IPS-11a (cell line): ENCODE results near the gene CHRNA1.
"Not testable (repeated sequence)": the region's sequence is repeated elsewhere in the genome, so short reads cannot be mapped to it uniquely, and the experiment has no call there.

Experiments
- H3K4me3 ChIP-seq: one replicate; pipeline ENCODE4 v1.5.1; 2013; ENCODE audit warnings: low read depth, low read length, control low read depth

The CHRNA1 gene

DNA sequence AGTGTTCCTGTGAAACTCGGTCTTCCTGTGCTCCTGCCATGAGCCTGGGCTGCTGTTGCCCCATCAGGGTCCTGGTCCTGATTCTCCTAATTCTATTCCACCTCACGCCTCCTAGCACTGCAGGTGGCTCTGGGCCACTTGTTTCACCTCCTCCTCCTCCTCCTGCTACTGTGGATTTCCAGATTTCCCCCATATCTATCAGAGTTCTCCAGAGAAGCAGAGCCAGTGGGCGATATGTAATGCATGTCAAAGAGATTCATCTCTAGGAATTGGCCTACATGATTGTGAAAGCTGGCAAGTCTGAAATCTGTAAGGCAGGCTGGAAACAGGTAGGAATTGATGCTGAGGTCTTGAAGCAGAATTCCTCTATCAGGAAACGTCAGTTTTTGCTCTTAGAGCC, 45.3 kb downstream of the CHRNA1 start:
- no peak overlapping the region for H3K4me3 ChIP-seq

DNA sequence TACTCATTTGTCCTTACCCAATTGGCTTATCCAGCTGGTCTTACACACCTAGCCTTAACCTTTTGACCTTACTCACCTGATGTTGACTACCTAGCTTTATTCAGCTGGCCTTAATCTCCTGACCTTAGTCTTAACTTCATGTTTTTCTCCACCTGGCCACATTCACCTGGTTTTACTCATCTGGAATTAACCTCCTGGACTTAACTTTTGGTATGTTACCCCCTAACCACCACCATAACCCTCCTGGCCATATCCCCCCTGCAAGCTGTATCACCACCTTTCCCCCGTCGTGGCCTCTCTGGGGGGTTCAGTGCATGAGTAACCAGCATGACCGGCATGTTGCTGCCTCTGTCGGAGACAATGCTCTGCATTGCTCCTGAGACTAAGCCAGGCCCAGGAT, 45.7 kb downstream of the CHRNA1 start:
- no peak overlapping the region for H3K4me3 ChIP-seq

DNA sequence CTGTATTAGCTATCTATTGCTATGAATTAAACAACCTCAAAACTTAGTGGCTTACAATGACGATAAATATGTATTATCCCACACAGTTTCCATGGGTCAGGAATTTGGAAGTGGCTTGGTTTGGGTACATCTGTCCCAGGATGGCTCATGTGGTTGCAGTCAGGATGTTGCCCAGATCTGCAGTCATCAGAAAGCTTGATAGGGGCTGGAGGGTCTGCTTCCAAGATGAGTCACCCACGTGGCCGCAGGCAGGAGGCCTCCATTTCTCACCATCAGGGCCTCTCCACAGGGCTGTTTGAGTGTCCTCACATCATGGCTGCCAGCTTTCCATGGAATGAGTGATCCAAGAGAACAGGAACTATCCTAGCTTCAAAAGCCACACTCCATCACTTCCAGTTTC, 46.4 kb downstream of the CHRNA1 start:
- H3K4me3 ChIP-seq: no peak overlapping the region

DNA sequence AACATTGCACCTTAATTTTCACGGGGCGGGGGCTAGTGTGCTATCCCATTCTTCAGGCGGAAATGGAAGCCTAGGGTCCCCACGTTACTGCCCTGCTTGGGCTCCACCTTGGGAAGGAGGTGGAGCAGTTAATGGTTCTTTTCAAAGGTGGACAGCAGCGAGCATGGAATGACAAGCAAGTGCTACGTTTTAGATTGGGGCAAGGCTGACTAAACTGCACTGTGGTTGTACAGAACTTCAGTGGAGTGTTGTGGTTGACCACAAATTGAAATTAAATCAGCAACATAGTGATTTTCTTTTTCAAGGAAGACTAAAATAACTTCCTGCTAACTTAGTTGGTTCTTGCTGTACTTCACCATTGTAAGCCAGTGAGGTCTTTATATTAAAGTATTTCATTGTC, 47.0 kb downstream of the CHRNA1 start:
- no peak overlapping the region for H3K4me3 ChIP-seq

DNA sequence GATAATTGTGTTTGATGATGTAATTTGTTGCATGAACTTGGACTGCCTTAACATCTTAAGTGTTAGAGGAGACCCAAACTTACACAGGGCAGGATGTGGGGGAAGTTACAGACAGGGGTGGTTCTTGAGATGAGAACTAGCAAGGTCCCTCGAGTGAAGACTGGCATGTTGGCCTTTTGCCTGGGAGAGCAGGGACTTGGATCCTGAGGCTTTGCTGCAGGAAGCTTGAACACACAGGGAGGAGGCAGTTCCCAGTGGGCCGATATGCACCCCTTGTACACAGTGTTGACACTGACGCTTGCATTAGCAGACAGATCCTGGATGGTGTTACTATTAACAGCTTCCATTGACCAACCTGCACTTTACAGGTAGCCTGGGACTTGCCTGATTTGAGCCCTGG, 47.5 kb downstream of the CHRNA1 start:
- no peak overlapping the region for H3K4me3 ChIP-seq

DNA sequence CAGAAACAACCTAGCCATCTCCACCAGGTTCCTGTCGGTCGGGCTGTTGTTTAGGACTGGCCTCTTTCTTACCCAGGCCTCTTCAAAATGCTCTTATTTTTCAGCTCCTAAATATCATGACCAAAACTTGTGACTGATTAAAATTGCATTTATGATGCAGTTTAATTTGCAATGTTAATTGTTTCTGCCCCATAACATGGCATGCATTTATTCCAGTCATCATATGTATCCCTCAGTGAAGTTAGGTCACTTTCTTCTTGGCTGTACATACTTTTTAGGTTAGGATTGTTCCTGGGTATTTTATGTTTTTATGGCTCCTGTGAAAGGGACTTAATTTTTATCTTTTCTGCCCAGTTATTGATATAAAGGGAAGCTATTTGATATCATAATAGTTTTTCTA, 50.6 kb downstream of the CHRNA1 start:
- H3K4me3 ChIP-seq: no peak overlapping the region

DNA sequence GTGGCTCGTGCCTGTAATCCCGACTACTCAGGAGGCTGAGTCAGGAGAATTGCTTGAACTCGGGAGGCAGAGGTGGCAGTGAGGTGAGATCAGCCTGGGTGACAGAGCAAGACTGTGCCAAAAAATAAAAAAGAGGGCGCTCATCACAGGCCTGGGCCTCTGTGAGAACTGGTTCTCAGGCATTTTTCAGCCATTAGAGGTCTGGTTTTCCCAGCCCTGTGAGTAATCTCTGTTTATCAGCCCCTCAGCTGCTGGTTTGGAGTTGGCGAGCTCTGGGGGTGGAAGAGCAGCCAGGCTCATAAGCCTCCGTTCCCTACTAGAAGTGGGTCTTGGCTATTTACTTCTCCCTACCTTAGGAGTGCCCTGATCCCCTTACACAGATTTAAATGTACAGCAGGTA, 53.1 kb downstream of the CHRNA1 start:
- no peak overlapping the region for H3K4me3 ChIP-seq

DNA sequence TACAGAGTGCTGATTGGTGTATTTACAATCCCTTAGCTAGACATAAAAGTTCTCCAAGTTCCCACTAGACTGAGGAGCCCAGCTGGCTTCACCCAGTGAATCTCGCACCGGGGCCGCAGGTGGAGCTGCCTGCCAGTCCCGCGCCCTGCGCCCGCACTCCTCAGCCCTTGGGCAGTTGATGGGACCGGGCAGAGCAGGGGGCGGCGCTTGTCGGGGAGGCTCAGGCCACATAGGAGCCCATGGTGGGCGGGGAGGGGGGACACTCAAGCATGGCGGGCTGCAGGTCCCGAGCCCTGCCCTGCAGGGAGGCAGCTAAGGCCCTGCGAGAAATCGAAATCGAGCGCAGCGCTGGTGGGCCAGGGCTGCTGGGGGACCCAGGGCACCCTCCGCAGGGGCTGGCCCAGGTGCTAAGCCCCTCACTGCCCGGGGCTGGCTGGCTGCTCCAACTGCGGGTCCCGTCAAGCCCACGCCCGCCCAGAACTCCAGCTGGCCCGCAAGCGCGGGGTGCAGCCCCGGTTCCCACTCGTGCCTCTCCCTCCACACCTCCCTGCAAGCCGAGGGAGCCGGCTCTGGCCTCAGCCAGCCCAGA, 54.8 kb downstream of the CHRNA1 start:
- H3K4me3 ChIP-seq: not testable (repeated sequence)

DNA sequence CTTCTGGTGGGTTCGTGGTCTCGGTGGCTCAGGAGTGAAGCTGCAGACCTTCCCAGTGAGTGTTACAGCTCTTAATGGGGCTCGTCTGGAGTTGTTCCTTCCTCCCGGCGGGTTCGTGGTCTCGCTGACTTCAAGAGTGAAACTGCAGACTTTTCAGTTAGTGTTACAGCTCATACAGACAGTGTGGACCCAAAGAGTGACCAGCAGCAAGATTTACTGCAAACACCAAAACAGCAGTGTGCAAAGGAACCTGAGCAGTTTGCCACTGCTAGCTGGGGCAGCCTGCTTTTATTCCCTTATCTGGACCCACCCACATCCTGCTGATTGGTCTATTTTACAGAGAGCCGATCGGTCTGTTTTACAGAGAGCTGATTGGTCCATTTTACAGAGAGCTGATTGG, 55.6 kb downstream of the CHRNA1 start:
- no peak overlapping the region for H3K4me3 ChIP-seq

DNA sequence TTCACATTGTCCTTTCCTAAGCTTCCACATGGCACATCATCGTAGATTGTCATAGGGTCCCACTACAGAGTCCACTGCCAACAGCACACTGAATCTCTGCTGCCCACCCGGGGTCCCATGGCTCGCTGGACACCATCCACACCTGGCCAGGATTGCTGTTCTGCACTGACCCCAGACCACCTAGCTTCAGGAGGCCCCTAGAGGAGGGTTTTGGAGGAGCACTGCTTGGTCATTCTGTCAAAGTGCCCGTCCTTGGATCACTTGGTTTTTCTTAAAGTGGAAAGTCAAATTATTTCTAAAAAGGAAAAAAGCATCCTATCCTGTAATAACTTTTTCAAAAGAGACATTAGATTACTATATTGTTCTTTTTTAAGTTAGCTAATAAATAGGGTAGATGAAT, 59.0 kb downstream of the CHRNA1 start:
- no peak overlapping the region for H3K4me3 ChIP-seq

DNA sequence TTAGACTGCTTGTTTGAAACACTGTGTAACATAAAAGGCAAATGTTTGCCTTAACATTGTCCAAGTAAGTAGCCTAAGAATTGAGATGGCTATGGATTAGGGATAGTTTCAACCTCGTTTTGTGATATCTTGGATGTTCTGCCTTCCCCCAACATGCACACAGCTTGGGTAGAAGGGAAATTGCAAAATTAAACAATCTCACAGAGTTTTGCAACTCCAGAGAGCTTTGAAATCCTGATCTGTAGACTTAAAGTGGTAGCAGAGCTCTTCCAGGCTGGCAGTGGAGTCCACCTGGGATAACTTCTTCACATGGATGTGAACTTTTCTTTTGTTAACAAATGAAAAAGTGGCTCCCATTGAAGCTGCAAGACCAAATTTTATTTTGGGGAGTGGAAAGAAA, 59.6 kb downstream of the CHRNA1 start:
- H3K4me3 ChIP-seq: no peak overlapping the region

DNA sequence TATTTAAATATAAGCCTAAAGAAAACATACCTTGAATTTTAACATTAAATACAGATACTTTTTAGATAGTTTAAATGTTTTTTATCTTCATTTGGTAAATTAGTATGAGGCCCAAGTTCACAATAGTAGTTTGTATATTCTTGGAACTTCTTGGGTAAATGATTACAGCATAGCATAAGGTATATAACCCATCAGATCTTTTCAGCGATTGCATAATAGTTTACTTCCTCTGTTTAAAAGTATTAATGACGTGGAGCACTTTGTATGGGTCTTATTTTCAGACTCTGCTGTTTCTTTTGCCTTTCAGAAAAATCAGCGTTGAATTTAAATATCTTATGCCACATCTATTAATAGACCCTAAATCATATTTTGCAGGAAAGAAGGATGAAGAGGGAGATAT, 60.2 kb downstream of the CHRNA1 start:
- no peak overlapping the region for H3K4me3 ChIP-seq

DNA sequence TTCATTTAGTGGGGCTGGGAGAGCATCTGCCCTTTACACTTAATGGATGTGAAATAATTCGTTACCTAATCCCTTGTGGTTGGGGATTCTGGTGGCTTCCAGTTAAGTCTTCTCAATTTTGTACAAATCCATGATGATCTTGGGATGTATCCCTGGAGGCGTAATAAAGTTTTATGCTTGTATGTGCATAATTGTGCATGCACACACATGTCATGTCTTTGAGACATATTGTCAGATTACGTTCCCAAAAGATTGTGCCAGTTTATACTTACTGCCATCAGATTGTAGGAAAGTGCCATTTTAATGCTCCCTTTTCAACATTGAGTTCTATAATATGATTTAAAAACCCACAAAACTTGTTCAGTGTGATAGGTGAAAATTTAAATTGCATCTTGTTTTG, 60.8 kb downstream of the CHRNA1 start:
- H3K4me3 ChIP-seq: no peak overlapping the region

DNA sequence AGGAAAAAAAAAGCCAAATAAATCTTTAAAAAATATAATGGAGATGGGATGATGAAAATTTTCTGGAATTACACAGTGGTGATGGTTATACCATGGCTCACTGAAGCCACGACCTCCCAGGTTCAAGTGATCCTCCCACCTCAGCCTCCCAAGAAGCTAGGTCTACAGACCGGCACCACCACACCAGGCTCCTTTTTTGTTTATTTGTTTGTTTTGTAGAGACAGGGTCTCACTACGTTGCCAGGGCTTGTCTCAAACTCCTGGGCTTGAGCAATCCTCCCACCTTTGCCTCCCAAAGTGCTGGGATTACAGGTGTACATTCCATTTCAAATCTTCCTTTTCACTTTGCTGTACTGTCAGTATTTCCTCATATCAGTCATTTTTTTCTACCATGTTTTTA, 61.7 kb downstream of the CHRNA1 start:
- no peak overlapping the region for H3K4me3 ChIP-seq

DNA sequence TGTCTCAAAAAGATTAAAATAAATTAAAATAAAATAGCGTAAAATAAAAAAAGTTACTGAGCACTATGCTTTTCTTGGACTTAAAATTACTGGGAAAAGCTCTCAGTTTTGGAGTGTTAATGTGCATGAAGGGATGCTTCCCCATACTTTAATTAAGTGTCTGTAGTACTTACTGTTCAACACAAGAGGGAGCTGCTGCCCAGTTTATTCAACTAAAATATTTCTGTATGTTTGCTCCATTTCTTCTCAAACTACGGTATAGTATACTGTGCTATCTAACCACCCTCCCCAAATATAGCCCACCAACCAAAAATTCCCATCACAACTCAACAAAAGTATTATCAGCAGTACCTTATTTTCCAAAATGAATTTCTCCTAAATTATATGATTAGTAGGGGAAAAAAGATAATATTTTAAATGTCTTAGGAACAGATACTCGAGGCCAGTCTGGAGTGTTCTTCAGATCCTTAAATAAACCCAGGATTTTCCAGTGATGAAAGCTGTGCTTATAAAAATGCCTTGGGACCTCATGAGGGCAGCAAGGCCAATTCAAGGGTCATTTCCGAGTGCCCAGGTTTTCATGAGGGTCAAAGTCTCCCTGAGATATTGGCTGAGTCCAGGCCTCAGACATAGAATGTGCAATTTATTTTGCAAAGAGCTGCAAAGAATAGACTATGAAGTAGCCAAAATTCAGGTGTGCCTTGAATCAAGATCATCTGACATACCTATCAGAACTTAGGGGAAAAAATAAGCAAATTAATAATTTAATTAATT, 64.1 kb downstream of the CHRNA1 start:
- H3K4me3 ChIP-seq: no peak overlapping the region
